Measurements from ENCODE around the gene RNF186. TPM values are rescaled to one million over a fixed set of nuclear protein-coding genes. Genes with fewer than 3 reads are reported as not detected.
A peak's percentile ranks its signal among the peaks of the same experiment; 100 is the strongest.

Gene RNF186, protein sequence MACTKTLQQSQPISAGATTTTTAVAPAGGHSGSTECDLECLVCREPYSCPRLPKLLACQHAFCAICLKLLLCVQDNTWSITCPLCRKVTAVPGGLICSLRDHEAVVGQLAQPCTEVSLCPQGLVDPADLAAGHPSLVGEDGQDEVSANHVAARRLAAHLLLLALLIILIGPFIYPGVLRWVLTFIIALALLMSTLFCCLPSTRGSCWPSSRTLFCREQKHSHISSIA
- total RNA-seq (not detected), polyA plus RNA-seq (not detected)
- long read RNA-seq, donor 1: 0 reads
- long read RNA-seq, donor 2: 0 reads
- long read RNA-seq, donor 3: 0 reads

DNA sequence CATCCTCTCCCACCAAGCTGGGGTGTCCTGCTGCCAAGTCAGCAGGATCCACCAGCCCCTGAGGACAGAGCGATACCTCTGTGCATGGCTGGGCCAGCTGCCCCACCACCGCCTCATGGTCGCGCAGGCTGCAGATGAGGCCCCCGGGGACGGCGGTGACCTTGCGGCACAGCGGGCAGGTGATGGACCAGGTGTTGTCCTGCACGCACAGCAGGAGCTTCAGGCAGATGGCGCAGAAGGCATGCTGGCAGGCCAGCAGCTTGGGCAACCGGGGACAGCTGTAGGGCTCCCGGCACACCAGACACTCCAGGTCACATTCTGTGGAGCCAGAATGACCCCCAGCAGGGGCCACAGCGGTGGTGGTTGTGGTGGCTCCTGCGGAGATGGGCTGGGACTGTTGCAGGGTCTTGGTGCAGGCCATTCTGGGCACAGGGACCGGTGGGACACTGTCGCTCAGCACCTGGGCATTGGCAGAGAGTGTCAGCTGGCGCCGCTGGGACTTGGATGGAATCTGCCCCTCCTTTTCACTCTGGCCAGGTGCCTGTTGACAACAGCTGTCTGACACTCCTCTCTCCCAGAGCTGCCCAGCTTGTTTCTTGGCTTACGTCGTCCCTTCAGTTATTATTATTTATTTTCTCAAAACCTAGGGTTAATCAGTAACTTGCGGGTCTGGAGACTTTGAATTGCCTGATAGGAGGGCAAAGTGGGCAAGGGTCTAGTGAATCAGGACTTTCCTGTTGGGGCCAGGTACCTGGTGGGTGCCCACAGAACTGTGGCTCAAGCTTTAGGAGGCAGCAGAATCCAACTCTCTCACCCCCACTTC, at the start of gene RNF186:
Gene RNF186, minus strand, starts transcription at position 603 of the 823 bp plus-strand sequence. Its CDS starts 182 bp downstream, at position 421.
- no peaks in the 10 kb centered on the region for H3K9me3 ChIP-seq
- H3K36me3 ChIP-seq: no peaks in the 10 kb centered on the region
- ATAC-seq (peak in 2 of 8 donors; percentile 28 to 50), DNase-seq (no peak)
- no peak within 1 kb of the TSS for H3K4me3 ChIP-seq
- no peaks in the 10 kb centered on the region for H3K4me1 ChIP-seq
- TF ChIP-seq, protein P1, sequence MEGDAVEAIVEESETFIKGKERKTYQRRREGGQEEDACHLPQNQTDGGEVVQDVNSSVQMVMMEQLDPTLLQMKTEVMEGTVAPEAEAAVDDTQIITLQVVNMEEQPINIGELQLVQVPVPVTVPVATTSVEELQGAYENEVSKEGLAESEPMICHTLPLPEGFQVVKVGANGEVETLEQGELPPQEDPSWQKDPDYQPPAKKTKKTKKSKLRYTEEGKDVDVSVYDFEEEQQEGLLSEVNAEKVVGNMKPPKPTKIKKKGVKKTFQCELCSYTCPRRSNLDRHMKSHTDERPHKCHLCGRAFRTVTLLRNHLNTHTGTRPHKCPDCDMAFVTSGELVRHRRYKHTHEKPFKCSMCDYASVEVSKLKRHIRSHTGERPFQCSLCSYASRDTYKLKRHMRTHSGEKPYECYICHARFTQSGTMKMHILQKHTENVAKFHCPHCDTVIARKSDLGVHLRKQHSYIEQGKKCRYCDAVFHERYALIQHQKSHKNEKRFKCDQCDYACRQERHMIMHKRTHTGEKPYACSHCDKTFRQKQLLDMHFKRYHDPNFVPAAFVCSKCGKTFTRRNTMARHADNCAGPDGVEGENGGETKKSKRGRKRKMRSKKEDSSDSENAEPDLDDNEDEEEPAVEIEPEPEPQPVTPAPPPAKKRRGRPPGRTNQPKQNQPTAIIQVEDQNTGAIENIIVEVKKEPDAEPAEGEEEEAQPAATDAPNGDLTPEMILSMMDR (IDR thresholded peaks at IDR 0.05): no peak
- H3K27ac ChIP-seq: no peak within 1 kb of the TSS
- intact Hi-C loops (cut with DNase I): loop anchor here in 1 of 10 donors (5.0 kb wide), 1 partner anchor 1907 kb away; no protein-coding TSS in a partner anchor
- H3K27me3 ChIP-seq: peaks cover 0 to 6% (median 0%) of the 10 kb centered on the region in 7 donors
- 83 to 84% methylated on average over 22 of the region's 22 CpGs for WGBS, 2 donors

DNA sequence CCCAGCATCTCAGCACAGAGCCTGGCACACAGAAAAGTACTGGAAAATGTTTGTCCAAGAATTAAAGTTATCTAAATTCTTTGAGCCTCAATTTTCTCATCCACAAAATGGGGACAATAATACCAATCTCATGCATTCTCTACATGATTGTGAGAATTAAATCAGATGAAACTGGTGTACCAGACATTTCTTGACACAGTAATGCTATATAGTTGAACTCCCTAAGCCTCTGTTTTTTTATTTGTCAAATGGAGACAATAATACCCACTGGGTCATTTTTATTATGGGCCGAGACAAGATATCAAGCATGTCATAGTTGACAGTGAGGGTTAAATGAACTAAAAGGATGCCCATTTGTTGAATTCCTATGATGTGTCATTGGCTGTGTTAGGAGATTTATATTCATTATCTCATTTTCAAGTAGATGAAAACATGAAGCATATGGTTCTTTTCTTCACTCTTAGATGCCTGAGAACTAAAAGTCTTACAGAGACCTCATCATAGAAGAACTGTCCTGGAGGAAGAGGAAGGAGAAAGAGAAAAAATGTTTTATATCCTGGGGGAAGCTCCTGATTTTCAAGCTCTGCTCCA, 49.6 kb upstream of the RNF186 start:
- peaks cover 0 to 66% (median 29%) of the 10 kb centered on the region in 7 donors for H3K27me3 ChIP-seq
- H3K36me3 ChIP-seq: no peaks in the 10 kb centered on the region
- TF ChIP-seq, protein P1 (IDR thresholded peaks at IDR 0.05): no peak
- H3K27ac ChIP-seq: no peak overlapping the region
- intact Hi-C loops (cut with DNase I): no loop called here
- 59 to 76% methylated on average over 1 of the region's 1 CpG for WGBS, 2 donors
- H3K4me3 ChIP-seq: no peak overlapping the region
- no peak for ATAC-seq
- no peaks in the 10 kb centered on the region for H3K4me1 ChIP-seq
- DNase-seq: no peak
- H3K9me3 ChIP-seq: peaks cover 0 to 19% (median 3%) of the 10 kb centered on the region in 11 donors

DNA sequence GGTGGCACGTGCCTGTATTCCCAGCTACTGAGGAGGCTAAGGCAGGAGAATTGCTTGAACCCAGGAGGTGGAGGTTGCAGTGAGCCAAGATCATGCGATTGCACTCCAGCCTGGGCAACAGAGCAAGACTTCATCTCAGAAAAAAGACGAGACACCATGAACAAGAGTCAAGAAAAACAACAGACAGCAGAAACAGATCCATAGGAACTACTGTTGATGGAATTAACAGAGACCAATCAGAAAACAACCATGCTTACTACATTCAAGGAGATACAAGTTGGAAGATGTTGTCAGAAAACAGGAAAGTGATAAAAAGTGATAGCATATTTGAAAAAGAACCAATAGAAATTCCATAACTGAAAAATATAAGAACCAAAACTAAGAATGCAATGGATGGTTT, 47.9 kb upstream of the RNF186 start:
- Histone ChIP-seq H3K27ac (no peak overlapping the region), H3K4me1 (no peaks in the 10 kb centered on the region), H3K36me3 (no peaks in the 10 kb centered on the region), H3K27me3 (peaks cover 0 to 56% (median 22%) of the 10 kb centered on the region in 7 donors), H3K9me3 (peaks cover 0 to 19% (median 3%) of the 10 kb centered on the region in 11 donors), H3K4me3 (no peak overlapping the region)
- 79 to 86% methylated on average over 3 of the region's 3 CpGs for WGBS, 2 donors
- TF ChIP-seq, protein P1 (IDR thresholded peaks at IDR 0.05): no peak
- DNase-seq (no peak), ATAC-seq (no peak)
- intact Hi-C loops (cut with DNase I): no loop called here

DNA sequence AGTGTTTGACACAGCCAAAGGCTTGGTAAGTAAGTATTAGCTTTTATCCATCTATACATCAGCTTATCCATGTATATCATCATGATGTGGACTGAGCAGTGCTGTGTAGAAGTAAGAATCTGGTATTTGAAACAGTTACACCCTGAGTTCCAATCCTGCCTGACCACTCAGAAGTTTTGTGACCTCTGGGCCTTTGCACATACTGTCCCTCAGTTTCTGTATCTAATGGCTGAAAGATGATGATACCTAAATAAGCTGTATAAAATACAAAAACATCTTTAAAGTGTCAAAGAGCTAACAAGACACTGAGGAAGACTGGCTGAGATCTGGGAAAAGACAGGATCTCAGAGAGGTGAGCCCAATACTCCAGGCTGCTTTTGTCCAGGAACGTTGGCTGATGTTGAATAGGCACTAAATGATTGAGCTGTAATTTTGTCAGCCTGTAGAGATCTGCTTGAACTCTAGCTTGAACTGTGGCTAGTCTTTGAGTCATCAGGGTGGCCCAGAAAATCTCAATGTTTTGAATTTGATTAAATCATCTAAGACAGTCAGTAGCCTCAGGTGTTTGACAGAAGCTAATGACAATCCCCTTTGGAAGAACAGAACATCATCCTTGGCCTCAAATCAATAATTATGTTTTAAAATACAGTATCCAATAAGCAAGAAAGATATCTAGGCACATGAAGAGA, 46.9 kb upstream of the RNF186 start:
- no peaks in the 10 kb centered on the region for H3K4me1 ChIP-seq
- H3K36me3 ChIP-seq: no peaks in the 10 kb centered on the region
- H3K27ac ChIP-seq: no peak overlapping the region
- DNase-seq: no peak
- intact Hi-C loops (cut with DNase I): no loop called here
- 83 to 84% methylated on average over 1 of the region's 1 CpG for WGBS, 2 donors
- H3K27me3 ChIP-seq: peaks cover 0 to 48% (median 17%) of the 10 kb centered on the region in 7 donors
- no peak for ATAC-seq
- no peak overlapping the region for H3K4me3 ChIP-seq
- H3K9me3 ChIP-seq: peaks cover 0 to 19% (median 3%) of the 10 kb centered on the region in 11 donors
- TF ChIP-seq, protein P1 (IDR thresholded peaks at IDR 0.05): no peak

Measured in heart right ventricle (tissue), 16 donors.